ENCODE measurements around the gene MFRP. TPM values are rescaled to one million over a fixed set of nuclear protein-coding genes. Genes with fewer than 3 reads are reported as not detected.

Gene MFRP
- total and polyA plus RNA-seq, 9 of the 15 experiments (the other 6 are each of a cell fraction or from before 2014, with no cell fraction given) = not detected

- Histone ChIP-seq H3K4me2 (ENCODE audit: insufficient read depth, low read length) (no peak overlapping the region), H3K36me3 (ENCODE audit: control insufficient read depth, insufficient read depth, low read length) (peaks cover 42% of the 10 kb centered on the region), H4K20me1 (replicated peaks; ENCODE audit: control insufficient read depth, insufficient read depth, low read length) (no peaks in the 10 kb centered on the region), H3K79me2 (ENCODE audit: control insufficient read depth, insufficient read depth, low read length) (peaks cover 18% of the 10 kb centered on the region; the same call in 2 of the 3 replicates), H3K9ac (ENCODE audit: insufficient read depth in 1 of 2, low read depth in 2 of 2, low read length in 2 of 2) (peak overlapping the region in 1 of 2 experiments; percentile 54; a peak in 2 of 4 replicates), H3K27me3 (ENCODE audit: control insufficient read depth in 2 of 2, insufficient read depth in 2 of 2, low read length in 2 of 2) (no peaks in the 10 kb centered on the region), H3K9me1 (ENCODE audit: control insufficient read depth, insufficient read depth, low read length) (peaks cover 5% of the 10 kb centered on the region), H3K9me3 (replicated peaks; ENCODE audit: control insufficient read depth, insufficient read depth, low read depth, low read length) (no peaks in the 10 kb centered on the region), H2AFZ (ENCODE audit: low read depth, low read length) (no peak overlapping the region), H3K4me1 (replicated peaks in 1 of 2; ENCODE audit: control insufficient read depth in 2 of 2, insufficient read depth in 2 of 2, low read length in 2 of 2) (peaks cover 34 to 48% of the 10 kb centered on the region in 2 experiments), H3K4me3 (no peak overlapping the region), H3K27ac (ENCODE audit: extremely low read depth, low read depth, low read length) (no peak overlapping the region)
- no peak for FAIRE-seq
- 75% methylated on average over 10 of the region's 10 CpGs for WGBS (ENCODE audit: insufficient coverage, low coverage, missing lambda C conversion rate)
- in situ Hi-C loops (cut with MboI) = loop anchor here (5.0 kb wide), 1 partner anchor 113 kb away; no protein-coding TSS in a partner anchor
- intact Hi-C loops (cut with micrococcal nuclease) = loop anchor here (10.0 kb wide), 1 partner anchor 855 kb away; the partner anchor contains the start of gene OAF
- ChIA-PET CTCF (ENCODE audit: low intra/inter-chr PET ratio) (interaction anchor here (1.8 to 4.1 kb wide), 2 partner anchors 21 to 115 kb away, joined by 5 to 27 read pairs; partner anchors contain the start of gene USP2), POLR2A (interaction anchor here (0.6 to 1.4 kb wide), 2 partner anchors 10 to 41 kb away, joined by 4 to 5 read pairs; no protein-coding TSS in a partner anchor)
- DNase-seq (ENCODE audit: extremely low read depth in 1 of 4, low spot score in 3 of 4) = no peak
- BruUV-seq (replicated peaks) = no TSS peak
- no peak for ATAC-seq
- TF ChIP-seq ZBTB12 (CRISPR knock-in tag; IDR thresholded peaks at IDR 0.05) (no peak), POLR3A (IDR thresholded peaks at IDR 0.05; ENCODE audit: borderline replicate concordance, extremely low read depth, insufficient read depth, insufficient read length) (no peak), MYC (IDR thresholded peaks at IDR 0.05; ENCODE audit: low read depth, low read length) (no peak), MYC (CRISPR knock-in tag; IDR thresholded peaks at IDR 0.05; ENCODE audit: borderline replicate concordance, low read depth) (no peak), SIRT6 (IDR thresholded peaks at IDR 0.05; ENCODE audit: low read depth, low read length) (no peak), CREBBP (IDR thresholded peaks at IDR 0.05; ENCODE audit: low read depth, low read length) (no peak), TCF3 (CRISPR knock-in tag; IDR thresholded peaks at IDR 0.05) (no peak), TARDBP (IDR thresholded peaks at IDR 0.05) (no peak), TCFL5 (CRISPR knock-in tag; conservative IDR thresholded peaks at IDR 0.05) (no peak), POU5F1 (IDR thresholded peaks at IDR 0.05; ENCODE audit: borderline replicate concordance, low read depth, low read length, partially characterized antibody) (no peak), JUNB (CRISPR knock-in tag; conservative IDR thresholded peaks at IDR 0.05) (no peak), SRF (CRISPR knock-in tag; IDR thresholded peaks at IDR 0.05) (no peak), E2F5 (CRISPR knock-in tag; IDR thresholded peaks at IDR 0.05) (no peak), ZNF347 (CRISPR knock-in tag; IDR thresholded peaks at IDR 0.05; ENCODE audit: low read depth) (no peak), FOXK1 (CRISPR knock-in tag; IDR thresholded peaks at IDR 0.05; ENCODE audit: borderline replicate concordance) (no peak), POLR2AphosphoS5 (IDR thresholded peaks at IDR 0.05; ENCODE audit: control insufficient read depth, insufficient read depth, low read depth, low read length) (no peak), XRCC3 (IDR thresholded peaks at IDR 0.05) (no peak)
These were observed 13.1 kb upstream of the MFRP start for GRCh38 chr11:119359365-119360214.

All from K562 (cell line).